Brain microvascular endothelial cell (primary cell): ENCODE measurements around the gene BID.
A peak's percentile ranks its signal among the peaks of the same experiment; 100 is the strongest.

Source experiments
- DNase-seq: peaks from one replicate; pipeline ENCODE4 v3.0.0-alpha.2; 2020
- H3K27ac ChIP-seq: fragments of 250-450 bp; sonication (Bioruptor Pico); 2 replicates; pipeline ENCODE4 v1.5.1; 2020; ENCODE audit warnings: mild to moderate bottlenecking, moderate library complexity
- H3K27me3 ChIP-seq: fragments of 250-450 bp; sonication (Bioruptor Pico); replicated peaks from 2 replicates; pipeline ENCODE4 v1.5.1; 2020; ENCODE audit warnings: mild to moderate bottlenecking
- H3K36me3 ChIP-seq: fragments of 250-450 bp; sonication (Bioruptor Pico); replicated peaks from 2 replicates; pipeline ENCODE4 v1.5.1; 2020; ENCODE audit warnings: mild to moderate bottlenecking
- H3K4me3 ChIP-seq: 2 replicates; pipeline ENCODE4 v1.5.1; 2011; ENCODE audit warnings: low read depth, mild to moderate bottlenecking, control low read depth, low read length, moderate library complexity
- CTCF ChIP-seq: IDR thresholded peaks from 2 replicates; pipeline ENCODE4 v1.5.1; 2011; ENCODE audit warnings: low read depth, mild to moderate bottlenecking, moderate library complexity, low read length, control low read depth, inconsistent platforms; ENCODE audit errors: missing control alignments
- in situ Hi-C: cut with HindIII; loops from 2 replicates; pipeline ENCODE4 v1.10.0; 2017; ENCODE audit warnings: low sequenced_read_pairs, low pct_ligation_motif_present

BID gene

DNA sequence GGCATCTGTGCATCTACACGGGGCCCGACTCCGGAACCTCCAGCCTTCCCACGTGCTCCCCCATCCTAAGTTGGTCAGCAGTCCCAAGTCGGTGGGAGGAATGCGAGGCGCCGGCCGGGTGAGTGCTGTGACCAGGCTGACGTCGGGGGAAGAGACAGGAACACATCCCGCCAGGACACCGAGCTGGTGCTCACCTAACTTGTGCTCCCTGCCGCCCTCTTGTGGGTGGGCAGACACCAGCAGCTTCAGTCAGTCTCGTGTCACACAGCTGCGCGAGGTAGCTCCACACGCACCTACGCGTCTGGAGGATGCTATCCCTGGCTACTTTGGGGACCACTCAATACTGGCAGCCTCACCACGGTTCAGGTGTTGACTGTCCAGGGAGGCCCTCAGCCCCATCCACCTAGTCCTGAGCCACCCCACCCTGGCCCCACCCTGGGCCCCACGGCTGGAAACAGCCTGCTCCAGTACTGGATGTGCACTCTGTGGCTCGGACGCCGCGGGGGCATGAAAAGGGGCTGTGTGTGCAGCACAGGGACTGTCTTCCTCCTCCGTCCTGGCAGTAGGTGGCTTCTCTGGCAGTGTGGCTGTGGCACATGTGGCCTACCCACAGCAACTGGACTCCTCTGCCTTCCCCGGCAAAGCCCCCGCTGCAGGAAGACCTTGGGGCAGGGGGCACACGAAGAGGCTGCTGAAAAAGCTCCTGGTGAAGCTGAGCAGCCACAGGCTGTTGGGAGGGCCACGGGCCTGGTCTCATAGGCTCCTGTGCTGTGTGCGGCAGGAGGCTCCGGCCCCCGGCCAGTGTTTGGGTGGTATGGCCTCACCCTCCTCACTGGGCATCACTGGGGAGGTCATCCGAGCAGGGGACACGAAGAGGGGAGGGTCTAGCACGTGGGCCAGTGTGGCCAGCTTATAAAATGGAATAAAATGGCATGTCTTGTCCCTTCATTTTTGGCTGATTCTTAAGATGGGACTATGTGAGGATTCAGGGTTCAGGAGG is 11.2 kb upstream of the BID start:
- in situ Hi-C loops: no loop called here
- no peak overlapping the region for H3K27ac ChIP-seq
- no peaks in the 10 kb centered on the region for H3K36me3 ChIP-seq
- DNase-seq: no peak
- no peak overlapping the region for H3K4me3 ChIP-seq
- no peaks in the 10 kb centered on the region for H3K27me3 ChIP-seq
- TF ChIP-seq CTCF: peak; percentile 71

GRCh38 chr22:17784776-17785175 is 10.5 kb upstream of the BID start:
- in situ Hi-C loops: no loop called here
- Histone ChIP-seq H3K4me3 (no peak overlapping the region), H3K27ac (no peak overlapping the region), H3K27me3 (no peaks in the 10 kb centered on the region), H3K36me3 (no peaks in the 10 kb centered on the region)
- no peak for TF ChIP-seq CTCF
- DNase-seq: no peak

DNA sequence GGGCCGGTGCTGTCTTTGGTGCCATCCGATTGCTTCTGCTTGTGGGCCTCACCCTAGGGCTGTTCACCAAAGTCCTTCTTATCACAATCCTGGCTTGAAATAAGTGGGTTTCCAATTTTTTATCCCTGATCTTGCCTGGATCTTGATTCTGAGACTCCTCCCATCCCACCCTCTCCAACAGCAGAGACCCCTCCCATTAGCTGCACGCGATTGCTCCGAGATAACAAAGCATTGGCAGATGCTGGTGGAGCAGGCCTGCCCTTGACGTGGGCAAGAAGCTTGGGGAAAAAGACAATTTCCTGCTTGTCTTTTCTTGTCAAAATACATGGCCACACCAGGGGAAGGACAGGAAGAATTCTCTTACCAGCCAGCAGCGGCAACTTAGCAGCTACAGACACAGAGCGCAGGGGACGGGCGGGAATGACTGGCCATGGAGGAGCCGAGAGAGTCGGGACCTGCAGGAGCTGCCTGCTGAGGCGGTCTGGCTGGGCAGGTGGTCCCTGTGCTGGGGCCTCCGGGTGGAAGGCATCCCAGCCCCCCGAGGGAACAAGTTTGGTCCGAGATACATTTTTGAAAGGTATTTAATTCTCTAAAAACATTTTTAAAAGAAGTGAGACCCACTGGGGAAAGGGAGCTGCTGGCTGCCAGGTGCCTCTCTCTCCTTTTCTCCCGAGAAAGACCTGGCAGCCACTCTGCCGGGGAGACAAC is 9.7 kb upstream of the BID start:
- H3K4me3 ChIP-seq: no peak overlapping the region
- H3K27me3 ChIP-seq: no peaks in the 10 kb centered on the region
- DNase-seq: no peak
- H3K27ac ChIP-seq: no peak overlapping the region
- no peaks in the 10 kb centered on the region for H3K36me3 ChIP-seq
- TF ChIP-seq CTCF: no peak
- in situ Hi-C loops: no loop called here

- no peak for TF ChIP-seq CTCF
- no peak overlapping the region for H3K4me3 ChIP-seq
- in situ Hi-C loops: no loop called here
- no peaks in the 10 kb centered on the region for H3K27me3 ChIP-seq
- no peaks in the 10 kb centered on the region for H3K36me3 ChIP-seq
- no peak for DNase-seq
- no peak overlapping the region for H3K27ac ChIP-seq
Measured at GRCh38 chr22:17783312-17783711, 9.0 kb upstream of the BID start.

GRCh38 chr22:17782621-17783020 is 8.4 kb upstream of the BID start:
- in situ Hi-C loops: no loop called here
- no peak overlapping the region for H3K4me3 ChIP-seq

More at GRCh38 chr22:17782621-17783020, 8.4 kb upstream of the BID start:
- Histone ChIP-seq H3K27me3 (no peaks in the 10 kb centered on the region), H3K27ac (no peak overlapping the region), H3K36me3 (no peaks in the 10 kb centered on the region)
- DNase-seq: no peak
- TF ChIP-seq CTCF: no peak
